SKM-1 (cell line): ENCODE results near the gene PCK1.

Experiments used
- DNase-seq: peaks from one replicate; lab custom pipeline; 2025; ENCODE audit not compliant: unreplicated experiment; lab: John Stamatoyannopoulos, UW

Gene PCK1

DNA sequence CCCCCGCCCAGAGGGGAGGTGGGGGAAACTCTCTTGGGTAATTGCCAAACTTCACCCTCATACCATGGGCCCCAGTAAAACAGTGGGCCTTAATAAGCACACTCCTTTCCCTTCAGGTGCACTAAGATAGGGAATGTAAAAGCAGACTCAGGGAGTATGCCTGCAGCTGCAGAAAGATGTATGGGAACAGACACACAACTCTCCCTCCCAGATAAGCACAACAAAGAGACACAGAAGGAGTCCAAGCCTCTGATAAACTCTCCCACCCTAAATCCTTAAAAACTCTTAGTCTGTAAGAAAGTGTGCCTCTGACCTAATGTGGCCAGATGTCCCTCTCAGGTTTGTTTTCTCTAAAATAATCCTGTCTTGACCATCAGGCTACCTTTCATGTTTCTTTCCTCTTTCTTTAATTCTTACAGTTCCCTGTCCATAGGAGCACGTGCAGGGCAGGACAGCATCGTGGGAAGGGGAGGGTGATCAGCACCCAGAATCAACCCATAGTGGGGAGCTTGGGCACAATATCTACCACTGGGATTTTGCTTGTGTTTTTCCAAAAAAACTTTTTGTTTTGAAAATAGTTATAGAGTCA lies 24.7 kb upstream of the PCK1 start:
- no peak for DNase-seq

DNA sequence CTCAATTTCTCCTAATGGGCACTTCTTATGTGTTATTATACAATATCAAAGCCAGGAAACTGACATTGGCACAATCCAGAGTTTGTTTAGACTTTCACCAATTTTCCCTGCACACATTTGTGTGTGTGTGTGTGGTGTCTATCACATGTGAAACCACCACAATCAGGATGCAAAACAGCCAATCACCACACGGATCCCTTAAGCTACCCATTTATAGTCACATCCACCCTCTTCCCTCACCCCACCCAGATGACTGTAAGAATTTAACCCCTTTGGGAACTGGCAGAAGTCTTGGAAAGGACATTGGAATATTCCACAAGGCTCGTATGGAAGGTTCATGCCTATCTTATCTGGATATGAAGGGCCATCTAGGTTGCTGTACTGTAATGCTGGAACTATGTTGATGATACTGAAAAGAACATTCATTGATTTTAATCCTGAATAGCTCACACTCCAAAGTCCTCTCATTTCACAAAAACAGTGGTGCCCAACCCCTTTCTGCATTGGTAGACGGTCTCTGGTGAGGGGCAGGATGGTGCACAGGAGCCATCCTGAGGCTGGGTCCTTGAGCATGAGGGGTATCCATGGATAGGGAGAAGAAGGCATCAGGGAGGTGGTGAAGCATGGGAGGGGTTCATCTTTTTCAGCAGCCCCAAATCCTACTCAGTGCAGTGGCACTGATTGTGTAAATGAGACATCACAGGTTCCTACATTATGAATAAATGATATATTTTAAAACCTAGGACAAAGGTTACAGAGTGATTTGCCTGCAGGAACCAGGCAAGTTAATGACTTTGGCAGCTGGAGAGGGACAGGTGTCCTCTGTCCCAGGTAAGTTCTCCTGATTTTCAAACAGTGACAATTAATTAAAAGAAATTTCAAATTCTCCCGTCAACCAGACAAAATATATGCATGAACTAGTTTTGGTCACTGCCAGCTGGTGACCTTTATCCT lies 23.9 kb upstream of the PCK1 start:
- DNase-seq: no peak

DNA sequence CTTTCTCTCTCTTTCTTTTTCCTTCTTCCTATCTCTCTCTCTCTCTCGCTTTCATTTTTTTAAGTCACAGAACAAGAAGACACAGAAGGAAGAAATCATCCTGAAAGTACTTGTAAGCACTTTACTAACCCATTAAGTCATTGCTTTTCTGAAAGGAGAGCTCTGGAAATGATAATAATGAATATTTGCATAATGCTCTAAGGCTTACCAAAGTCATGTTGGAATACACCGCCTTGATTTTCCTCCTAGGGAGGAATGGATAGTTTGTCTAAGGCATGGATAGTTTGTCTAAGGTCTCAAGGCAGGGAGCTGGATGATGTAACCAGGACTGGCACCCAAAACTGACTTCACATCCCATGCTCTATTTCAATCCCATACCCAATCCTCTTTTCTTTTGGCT lies 23.1 kb upstream of the PCK1 start:
- DNase-seq: no peak

DNA sequence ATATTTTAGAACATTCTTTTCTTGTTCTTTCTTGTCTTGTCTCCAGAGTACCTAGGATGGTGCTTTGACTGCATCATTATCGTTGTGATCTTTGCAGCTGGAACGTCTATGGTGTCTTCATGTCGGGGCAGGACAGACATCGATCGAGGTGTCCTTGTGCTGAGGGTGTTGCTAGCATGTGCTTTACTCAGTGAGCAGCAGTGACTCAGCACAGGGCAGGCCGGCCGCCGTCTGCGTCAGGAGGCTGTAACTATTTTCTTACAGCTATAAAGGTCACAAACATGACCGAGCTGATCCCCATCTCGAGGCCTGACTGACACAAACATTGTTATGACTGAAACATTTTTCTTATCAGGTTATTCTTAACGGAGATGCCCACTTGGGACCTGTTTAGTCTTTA lies 21.0 kb upstream of the PCK1 start:
- no peak for DNase-seq

DNA sequence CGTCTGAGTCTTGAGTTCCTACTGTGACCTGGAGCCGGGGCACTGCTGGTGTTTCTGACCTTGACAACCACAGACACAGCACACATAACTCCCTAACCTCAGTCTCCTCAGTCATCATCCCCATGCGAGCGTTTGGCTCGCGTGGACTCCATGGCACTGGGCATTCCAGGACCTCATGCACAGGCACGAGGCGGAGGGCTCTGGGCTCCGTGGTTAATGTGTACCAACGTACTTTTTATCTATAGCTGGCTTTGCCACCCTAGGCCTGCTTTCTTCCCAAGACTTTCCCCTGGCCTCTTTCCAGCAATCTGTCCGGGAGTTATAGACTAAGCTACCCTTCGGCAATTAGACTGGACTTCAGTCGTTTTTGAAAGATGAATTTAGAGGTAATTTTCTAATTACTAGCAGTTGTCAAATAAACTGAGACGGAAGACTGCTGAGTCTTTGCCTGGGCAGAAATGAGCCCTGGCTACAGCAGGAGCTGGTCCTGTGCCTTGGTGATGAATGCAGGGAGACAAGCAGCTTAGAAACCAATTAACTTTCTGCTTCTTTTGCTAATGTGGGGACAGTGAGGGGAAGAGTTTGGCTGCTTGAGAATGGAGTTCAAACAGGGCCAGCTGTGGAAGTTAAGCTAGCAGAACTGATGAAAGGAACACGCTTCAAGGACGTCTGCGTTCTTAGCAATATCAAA lies 19.9 kb upstream of the PCK1 start:
- no peak for DNase-seq

DNA sequence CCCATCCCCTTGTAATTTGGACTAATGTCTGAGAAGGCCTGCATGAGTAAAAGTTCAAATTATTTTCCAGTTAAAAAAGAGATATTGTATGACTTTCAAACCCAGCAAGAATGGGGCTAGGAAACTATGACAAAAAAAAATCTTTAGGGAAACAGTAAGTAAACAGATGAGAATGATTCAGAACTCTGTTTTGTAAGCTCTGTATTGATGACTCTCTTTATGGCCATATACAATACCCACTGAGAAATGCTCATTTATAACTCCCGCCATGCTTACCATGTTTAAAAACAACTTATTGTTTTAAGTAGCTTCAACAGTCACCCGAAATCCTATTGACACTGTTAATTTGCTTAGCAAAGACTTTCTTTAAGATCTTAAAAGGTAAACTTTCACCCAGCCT lies 17.2 kb upstream of the PCK1 start:
- DNase-seq: no peak

DNA sequence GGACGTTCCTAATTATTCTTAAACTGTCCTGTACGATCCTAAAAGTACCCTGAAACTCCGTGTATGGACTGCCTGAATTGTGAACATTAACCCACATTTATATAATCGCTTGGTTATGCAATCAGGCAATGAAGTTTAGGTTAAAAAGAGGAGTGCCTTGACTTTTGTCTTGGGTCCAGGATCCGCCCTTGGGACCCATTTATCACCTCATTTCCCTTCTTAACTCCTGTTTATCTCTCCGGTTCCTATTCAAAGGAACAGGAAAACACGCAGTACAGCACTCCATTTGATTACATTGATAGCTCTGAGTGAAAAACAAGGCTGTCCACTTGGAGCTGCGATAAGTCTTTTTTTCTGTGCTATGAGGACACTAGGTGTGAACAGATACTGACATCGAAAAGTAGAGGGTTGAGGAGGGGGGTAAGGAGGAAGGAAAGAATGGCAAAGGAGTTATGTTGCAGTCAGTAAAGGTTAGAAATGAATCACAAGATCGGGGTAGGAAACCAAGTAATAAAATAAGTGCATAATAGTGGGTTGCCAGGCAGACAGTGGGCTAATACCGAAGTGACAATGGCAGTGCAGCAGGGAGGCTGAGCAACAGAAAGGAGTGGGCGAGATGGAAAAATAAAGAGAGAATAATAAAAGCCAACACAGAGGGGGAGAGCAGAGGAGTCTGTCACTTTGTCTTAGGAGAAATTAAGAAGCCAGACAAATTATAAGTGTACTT lies 15.9 kb upstream of the PCK1 start:
- no peak for DNase-seq

DNA sequence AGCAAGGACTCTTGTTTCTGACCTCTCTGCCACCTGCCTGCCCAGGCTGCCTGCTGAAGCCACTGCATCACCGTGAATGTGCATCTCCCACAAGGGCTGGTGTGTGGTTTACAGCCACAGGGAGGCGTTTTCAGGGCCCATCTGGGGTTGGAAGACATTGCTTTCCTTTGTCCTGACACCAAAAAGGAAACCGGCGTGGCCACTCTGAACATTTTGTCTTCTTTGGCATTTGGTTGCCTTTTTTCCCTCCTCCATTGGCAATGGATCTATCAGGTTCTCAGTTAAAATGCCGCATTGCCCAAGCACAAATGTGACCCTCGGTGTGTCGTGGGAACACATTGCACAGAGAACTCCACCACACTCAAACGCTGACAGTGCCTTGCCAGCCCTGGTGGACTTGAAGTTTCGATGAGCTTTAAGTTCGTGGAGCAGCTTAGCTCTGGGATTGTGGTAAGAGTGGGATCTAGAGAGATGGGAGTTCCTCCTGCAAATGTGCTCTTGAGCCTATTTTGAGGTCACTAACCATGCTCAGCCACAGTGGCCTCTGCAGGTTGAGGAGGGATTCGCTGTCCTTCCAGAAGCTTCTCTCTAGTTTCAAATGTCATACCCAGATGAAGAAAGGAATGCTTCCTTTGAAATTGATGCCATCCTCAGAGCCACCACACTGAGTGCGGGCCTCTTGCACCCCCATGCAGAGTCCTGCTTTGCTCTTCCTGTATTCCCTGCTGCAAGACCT lies 14.8 kb upstream of the PCK1 start:
- no peak for DNase-seq

DNA sequence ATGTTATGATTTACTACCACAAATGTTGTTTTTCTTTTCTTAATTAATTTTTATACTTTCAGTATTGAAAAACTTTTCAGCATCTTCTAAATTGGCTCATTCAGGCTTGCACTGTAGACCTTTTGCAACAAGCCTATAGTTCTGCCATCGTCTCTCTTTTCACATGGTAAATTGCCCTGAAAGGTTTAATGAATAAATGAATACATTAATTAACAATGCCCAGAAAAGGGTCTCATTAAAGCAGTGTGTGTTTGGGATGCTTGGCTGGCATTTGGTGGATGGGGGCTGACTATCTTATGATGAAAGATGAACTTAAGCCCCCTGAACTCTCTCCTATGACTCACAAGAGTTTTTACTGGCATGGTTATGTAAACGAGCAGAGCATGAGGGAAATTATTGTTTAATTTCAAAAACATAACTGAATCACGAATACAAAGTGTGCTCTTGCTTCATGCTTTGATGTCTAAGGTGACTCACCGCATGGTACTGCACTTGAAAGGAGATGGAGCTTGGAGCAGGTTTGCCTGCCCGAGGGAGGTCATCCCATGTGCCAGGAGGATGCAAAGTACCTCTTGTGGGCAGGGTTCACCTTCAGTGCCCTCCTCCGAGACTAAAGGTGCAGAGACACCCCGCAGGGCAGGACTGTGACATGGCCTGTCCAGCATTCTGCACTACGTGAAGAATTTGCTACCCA lies 13.8 kb upstream of the PCK1 start:
- DNase-seq: no peak

DNA sequence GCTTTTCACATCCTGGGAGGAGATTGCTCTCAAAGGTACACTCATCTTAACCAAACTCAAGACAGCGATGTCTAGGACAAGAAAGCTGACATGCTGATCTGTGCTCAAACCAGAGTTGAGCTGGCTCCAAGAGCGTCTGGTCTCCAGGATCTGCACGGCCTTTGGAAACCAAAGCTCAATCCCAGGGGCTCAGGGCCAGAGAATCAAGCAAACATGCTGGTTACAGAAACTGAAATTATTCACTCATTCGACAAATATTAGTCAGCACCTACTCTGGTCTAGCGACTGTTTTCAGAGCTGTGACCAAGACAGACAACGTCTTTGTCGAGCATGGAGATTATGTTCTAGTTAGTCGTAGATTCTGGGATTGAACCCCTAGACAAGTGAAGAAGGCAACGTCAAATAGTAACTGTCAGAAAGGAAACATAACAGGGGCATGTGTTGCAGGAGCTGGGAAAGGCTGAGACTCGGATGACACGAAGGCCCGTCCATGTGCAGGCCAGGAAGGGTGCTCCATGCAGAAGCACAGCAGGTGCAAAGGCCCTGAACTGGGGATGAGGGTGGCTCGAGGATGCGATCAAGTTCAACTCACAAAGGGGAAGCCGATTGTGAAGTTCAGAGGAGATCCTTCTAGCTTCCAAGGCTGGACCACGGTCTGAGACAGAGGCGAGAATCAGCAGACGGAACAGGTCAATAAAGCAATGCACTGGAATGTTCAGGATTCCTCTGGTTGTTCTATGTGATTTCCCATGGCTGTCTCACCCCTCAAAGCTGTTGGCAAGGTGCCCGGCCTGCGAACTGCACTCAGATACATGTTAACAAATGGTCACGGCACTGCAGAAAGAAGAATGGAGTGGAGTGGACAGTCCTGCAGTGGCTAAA lies 12.5 kb upstream of the PCK1 start:
- no peak for DNase-seq

DNA sequence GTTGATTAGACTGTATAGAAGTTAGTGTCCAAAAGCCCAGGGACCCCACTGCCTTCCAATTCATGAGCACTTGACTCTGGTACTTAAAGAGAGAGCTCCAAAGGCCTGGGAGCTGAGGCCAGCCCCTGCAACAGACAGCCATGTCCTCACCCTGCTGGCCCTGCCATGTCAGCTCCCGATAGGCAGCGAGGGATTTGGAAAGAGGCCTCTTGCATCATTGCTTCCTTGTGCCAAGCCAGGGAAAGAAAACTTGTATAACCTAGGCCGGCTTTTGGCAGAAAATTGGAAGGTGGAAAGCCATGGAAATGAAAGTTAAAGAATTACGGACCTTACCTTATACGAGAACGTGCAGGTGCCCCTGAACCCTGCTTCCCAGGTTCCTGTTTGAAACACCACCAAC lies 8.4 kb upstream of the PCK1 start:
- DNase-seq: no peak

DNA sequence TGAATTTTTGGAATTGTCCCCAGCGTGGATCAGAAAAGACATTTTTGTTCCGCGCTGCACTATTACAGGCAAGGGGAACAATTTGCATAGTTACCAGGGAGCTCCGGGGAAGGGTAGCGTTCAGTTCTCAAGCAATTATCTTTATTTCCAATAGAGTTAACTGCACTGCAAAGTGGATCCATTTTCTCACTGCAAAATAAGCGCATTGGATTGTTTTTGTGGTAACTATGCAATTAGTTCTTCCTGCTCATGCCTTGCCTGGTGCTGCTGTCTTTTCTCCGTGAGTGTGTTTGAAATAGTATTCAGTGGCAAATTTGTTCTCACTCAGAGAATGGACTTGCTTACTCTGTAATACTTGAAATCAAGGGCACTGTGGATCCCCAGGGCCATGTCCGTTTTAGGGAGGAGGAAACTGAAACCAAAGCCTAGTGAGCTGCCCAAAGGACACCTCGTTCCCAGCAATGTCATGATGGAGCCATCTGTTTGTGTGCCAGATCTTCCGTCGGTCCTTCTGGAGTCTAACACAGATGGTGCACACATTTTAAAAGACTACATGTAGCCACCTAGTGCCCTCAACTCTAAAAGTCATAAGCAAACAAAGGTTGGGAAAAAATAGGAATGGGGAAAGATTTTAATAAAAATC lies 7.4 kb upstream of the PCK1 start:
- DNase-seq: no peak

DNA sequence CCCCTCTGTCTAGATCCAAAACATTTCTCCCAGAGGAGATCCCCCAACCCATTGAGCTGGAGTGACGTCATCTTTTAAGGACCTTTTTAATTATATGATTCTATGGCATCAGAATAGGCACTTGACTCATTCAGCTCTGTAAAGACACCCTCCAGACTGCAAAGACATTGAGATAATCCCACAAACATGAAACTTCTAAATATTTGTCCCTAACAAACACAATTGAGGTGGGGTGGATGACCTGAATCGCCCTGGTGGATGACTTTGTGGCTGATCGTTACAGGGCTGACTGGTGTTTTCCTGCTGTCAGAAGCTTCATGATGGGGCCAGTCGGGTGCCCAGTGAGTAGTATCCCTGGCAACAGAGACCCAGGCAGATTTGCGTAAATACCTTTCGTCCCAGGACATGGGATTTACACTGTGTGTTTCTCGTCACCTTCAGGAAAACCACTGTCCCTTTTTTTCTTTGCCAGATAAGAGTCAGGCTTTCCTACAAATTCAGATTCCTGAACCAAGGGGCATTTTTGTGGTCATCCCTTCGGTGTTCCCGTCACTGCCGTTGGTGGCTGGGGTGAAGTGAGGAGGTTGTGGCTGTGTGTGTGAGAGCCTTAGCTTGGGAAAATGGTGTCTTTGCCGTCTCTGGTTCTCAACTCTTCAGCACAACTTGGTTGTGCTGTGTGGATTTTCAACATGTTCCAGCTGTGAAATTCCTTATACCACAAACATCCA lies 5.3 kb upstream of the PCK1 start:
- DNase-seq: no peak

DNA sequence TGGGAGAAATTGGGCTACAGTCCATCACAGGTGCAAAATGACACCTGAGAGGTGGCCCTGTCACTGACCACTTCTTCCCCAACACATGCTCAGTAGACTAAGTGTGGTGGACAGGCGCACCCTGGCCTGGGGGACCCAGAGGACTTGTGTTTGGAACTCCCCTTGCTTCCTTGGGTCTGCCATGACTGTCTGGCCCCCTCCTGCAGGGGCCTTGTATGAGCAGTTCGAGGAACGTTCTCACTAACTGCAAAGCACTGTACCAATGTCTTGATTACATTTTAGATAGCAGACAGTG lies 4.0 kb upstream of the PCK1 start:
- DNase-seq: no peak

DNA sequence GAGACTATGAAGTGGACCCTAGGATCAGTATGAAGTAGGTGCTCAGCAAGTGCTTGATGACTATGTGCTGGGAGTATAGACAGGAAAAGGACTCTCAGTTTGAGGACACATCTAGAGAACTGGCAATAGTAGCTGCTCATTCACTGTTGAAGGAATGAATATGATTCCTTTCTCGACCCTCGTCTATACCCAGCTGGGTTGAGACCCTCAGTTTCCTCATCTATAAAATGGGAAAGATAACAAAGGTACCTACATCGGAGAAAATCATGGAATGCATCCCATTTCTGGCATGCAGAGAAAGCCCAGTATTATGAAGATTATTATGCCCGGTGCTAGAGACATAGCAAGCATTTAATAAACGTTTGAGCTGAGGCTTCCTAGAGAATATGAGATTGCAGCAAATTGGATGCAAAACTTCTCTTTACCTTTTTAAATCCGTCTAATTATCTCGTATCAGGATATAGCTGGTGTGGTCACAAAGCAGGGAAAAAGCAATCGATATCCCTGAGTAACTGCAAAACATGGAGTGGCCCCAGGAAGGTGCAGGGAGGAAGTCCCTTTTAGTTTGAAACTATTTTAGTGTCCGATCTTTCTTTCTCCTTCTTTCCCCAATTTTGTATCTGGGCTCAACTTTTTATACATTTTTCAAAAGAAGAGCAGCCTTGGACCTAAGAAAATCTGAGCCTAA lies 2.8 kb upstream of the PCK1 start:
- DNase-seq: no peak

DNA sequence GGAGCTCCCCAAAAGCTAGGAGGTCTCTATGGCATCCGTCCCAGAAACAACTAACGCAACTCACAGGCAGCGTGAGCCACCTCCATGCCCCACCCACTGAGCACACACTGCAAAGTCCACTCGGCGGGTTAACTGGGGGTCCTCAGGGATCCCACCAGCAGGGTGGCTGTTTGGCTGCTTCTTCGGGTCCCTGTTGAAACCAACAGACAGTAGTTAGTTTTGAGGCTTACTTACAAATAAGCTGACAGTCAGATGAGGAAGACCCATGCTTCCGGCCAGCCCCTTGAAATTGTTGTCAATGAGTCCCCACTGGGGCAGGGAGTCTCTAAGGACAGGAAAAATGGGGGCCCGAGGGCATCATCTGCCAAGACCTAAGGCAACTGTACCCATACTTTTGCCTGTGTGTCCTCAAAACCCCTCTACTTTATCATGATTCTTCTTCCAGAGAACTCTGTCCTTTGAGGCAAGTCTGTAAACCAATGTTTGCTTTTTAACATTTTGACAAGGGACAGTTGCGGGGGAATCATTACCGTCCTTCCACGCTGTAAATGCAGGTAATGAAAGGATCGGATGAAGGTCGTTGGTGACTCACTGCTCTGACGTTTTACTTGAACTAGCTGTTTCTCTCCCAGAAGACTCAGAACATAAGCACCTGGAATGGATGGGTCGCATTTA lies 2.2 kb upstream of the PCK1 start:
- DNase-seq: no peak

DNA sequence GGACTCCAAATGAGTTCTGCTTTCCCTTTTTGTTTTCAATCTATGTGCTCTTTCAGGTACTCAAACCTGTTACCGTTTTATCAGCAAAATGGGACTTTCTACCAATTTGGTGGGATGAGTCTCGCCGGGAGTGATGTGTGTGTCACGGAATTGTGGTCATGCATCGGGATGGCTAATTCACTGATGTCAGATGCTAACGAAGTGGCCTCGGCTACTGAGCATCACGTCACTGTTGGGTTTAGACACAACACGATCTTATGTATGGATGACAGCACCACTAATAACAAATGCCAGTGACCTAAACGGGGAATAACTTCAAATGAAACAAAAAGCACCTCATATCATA lies 1.6 kb upstream of the PCK1 start:
- DNase-seq: no peak
